ENCODE results near the gene RASA2. TPM values are rescaled to one million over a fixed set of nuclear protein-coding genes. Genes with fewer than 3 reads are reported as not detected.

Gene RASA2
- total and polyA plus RNA-seq, 2 of the 4 experiments (the other 2 are of a cell fraction), result 6.1 to 14.0 TPM

DNA sequence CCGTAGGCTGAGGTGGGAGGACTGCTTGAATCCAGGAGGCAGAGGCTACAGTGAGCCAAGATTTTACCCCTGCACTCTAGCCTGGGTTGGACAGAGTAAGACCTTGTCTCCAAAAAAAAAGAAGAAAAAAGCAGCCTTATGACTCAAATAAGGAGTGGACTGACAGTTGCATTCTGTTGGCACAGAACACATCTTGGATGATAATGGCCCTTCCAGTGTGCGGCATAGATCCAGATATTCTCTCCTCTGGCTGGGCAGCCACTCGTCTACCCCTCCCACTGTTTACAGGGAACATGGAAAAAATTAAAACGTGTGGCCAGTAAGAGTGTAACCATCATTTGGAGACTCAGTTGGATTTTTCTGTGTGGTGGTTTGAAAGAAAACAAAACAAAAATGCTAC is 132.6 kb downstream of the RASA2 start:
- no peak overlapping the region for H4K91ac ChIP-seq (ENCODE audit: insufficient read depth, low read depth, low read length)
- BruUV-seq (replicated peaks), result no TSS peak
- no peak overlapping the region for H4K5ac ChIP-seq (ENCODE audit: low read depth, low read length)
- TF ChIP-seq, protein P1, sequence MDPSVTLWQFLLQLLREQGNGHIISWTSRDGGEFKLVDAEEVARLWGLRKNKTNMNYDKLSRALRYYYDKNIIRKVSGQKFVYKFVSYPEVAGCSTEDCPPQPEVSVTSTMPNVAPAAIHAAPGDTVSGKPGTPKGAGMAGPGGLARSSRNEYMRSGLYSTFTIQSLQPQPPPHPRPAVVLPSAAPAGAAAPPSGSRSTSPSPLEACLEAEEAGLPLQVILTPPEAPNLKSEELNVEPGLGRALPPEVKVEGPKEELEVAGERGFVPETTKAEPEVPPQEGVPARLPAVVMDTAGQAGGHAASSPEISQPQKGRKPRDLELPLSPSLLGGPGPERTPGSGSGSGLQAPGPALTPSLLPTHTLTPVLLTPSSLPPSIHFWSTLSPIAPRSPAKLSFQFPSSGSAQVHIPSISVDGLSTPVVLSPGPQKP (IDR thresholded peaks at IDR 0.05; ENCODE audit: borderline replicate concordance, low read depth, low read length), result no peak
- TF ChIP-seq RFX5 (IDR thresholded peaks at IDR 0.05; ENCODE audit: low read depth, low read length) (no peak), MAZ (IDR thresholded peaks at IDR 0.05; ENCODE audit: borderline replicate concordance, low read depth, low read length) (no peak), RAD21 (IDR thresholded peaks at IDR 0.05; ENCODE audit: low read length) (no peak), MAFK (IDR thresholded peaks at IDR 0.05; ENCODE audit: low read depth, low read length) (no peak), FOS (IDR thresholded peaks at IDR 0.05; ENCODE audit: low read depth, low read length) (no peak), RCOR1 (IDR thresholded peaks at IDR 0.05; ENCODE audit: insufficient replicate concordance, low read length) (no peak), BHLHE40 (IDR thresholded peaks at IDR 0.05; ENCODE audit: low read depth, low read length) (no peak), CEBPB (IDR thresholded peaks at IDR 0.05; ENCODE audit: low read depth, low read length) (no peak), NFE2L2 (IDR thresholded peaks at IDR 0.05; ENCODE audit: low read depth, low read length) (no peak), POLR2A (IDR thresholded peaks at IDR 0.05; ENCODE audit: low read depth, low read length) (no peak), MXI1 (IDR thresholded peaks at IDR 0.05; ENCODE audit: borderline replicate concordance, low read depth, low read length) (no peak), CHD1 (IDR thresholded peaks at IDR 0.05; ENCODE audit: low read depth, low read length) (no peak)
- TF ChIP-seq, protein P2, sequence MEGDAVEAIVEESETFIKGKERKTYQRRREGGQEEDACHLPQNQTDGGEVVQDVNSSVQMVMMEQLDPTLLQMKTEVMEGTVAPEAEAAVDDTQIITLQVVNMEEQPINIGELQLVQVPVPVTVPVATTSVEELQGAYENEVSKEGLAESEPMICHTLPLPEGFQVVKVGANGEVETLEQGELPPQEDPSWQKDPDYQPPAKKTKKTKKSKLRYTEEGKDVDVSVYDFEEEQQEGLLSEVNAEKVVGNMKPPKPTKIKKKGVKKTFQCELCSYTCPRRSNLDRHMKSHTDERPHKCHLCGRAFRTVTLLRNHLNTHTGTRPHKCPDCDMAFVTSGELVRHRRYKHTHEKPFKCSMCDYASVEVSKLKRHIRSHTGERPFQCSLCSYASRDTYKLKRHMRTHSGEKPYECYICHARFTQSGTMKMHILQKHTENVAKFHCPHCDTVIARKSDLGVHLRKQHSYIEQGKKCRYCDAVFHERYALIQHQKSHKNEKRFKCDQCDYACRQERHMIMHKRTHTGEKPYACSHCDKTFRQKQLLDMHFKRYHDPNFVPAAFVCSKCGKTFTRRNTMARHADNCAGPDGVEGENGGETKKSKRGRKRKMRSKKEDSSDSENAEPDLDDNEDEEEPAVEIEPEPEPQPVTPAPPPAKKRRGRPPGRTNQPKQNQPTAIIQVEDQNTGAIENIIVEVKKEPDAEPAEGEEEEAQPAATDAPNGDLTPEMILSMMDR (conservative IDR thresholded peaks at IDR 0.05; ENCODE audit: low read depth, low read length), result no peak
- TF ChIP-seq, protein P3, sequence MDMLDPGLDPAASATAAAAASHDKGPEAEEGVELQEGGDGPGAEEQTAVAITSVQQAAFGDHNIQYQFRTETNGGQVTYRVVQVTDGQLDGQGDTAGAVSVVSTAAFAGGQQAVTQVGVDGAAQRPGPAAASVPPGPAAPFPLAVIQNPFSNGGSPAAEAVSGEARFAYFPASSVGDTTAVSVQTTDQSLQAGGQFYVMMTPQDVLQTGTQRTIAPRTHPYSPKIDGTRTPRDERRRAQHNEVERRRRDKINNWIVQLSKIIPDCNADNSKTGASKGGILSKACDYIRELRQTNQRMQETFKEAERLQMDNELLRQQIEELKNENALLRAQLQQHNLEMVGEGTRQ (IDR thresholded peaks at IDR 0.05; ENCODE audit: low read depth, low read length), result no peak
- H3K9ac ChIP-seq (ENCODE audit: low read depth, low read length), result no peak overlapping the region
- no peak overlapping the region for H3K4me3 ChIP-seq (ENCODE audit: insufficient read depth, low read depth, low read length)
- WGBS, 2 experiments (ENCODE audit: extremely low coverage in 2 of 2, insufficient read length in 1 of 2), result 100% methylated on average over 1 of the region's 4 CpGs; no CpG with 5 or more reads in 1 of the 2 experiments
- CTCF ChIA-PET, result no interaction called here
- no peaks in the 10 kb centered on the region; the same call in 1 of the 2 replicates for H3K9me1 ChIP-seq (ENCODE audit: insufficient read depth, low read length)
- H3K27me3 ChIP-seq (ENCODE audit: control insufficient read depth, insufficient read depth, low read length), result no peaks in the 10 kb centered on the region
- ATAC-seq (ENCODE audit: low read depth), result no peak
- no peak overlapping the region for H2BK15ac ChIP-seq (ENCODE audit: low read depth, low read length)
- H3K79me1 ChIP-seq (ENCODE audit: low read depth in 1 of 2, low read length in 2 of 2), result no peaks in the 10 kb centered on the region
- H4K20me1 ChIP-seq (ENCODE audit: insufficient read depth, low read length), result no peaks in the 10 kb centered on the region
- H2AK9ac ChIP-seq (replicated peaks; ENCODE audit: low read depth, low read length, poor library complexity), result no peak overlapping the region
- H3K36me3 ChIP-seq (ENCODE audit: control insufficient read depth, insufficient read depth, low read length), result no peaks in the 10 kb centered on the region; the same call in 1 of the 2 replicates
- no peak overlapping the region for H2BK20ac ChIP-seq (ENCODE audit: low read depth, low read length)
- H3K14ac ChIP-seq (replicated peaks; ENCODE audit: low read depth, low read length), result no peak overlapping the region
- H3K27ac ChIP-seq (ENCODE audit: insufficient read depth, low read length), result no peak overlapping the region
- intact Hi-C loops (cut with micrococcal nuclease) (no loop called here), in situ Hi-C loops (cut with MboI; ENCODE audit: low sequenced_read_pairs) (no loop called here), dilution Hi-C loops (cut with HindIII; ENCODE audit: low sequenced_read_pairs, unreplicated experiment) (no loop called here)
- H2AK5ac ChIP-seq (ENCODE audit: low read depth, low read length), result no peak overlapping the region
- DNase-seq, result no peak
- H2BK120ac ChIP-seq (ENCODE audit: low read depth, low read length), result no peak overlapping the region
- no peak overlapping the region for H3K23ac ChIP-seq (ENCODE audit: low read depth, low read length)
- POLR2A ChIA-PET (ENCODE audit: unreplicated experiment), result no interaction called here
- no peaks in the 10 kb centered on the region for H3K9me3 ChIP-seq (ENCODE audit: control insufficient read depth, insufficient read depth, low read length)
- H3K4me1 ChIP-seq (ENCODE audit: control insufficient read depth, insufficient read depth, low read length), result no peaks in the 10 kb centered on the region
- H3K18ac ChIP-seq (ENCODE audit: low read depth, low read length), result no peak overlapping the region
- no peak overlapping the region for H2AFZ ChIP-seq (replicated peaks; ENCODE audit: low read length, poor library complexity)
- no peak overlapping the region for H2BK5ac ChIP-seq (ENCODE audit: low read depth, low read length, poor library complexity, severe bottlenecking)
- H4K8ac ChIP-seq (ENCODE audit: low read depth in 2 of 2, low read length in 2 of 2), result no peak overlapping the region
- H3K4me2 ChIP-seq (ENCODE audit: low read depth, low read length), result no peak overlapping the region
- no peak overlapping the region for H3K56ac ChIP-seq (ENCODE audit: extremely low read depth, insufficient read depth, low read length)
- H3K4ac ChIP-seq (ENCODE audit: low read depth, low read length), result no peak overlapping the region
